SU-DHL-6 (cell line): ENCODE results near the gene ZC3H7B.
"Not testable (repeated sequence)": the region's sequence is repeated elsewhere in the genome, so short reads cannot be mapped to it uniquely, and the experiment has no call there.

Experiments
- H2AFZ ChIP-seq: fragments of 200-600 bp; sonication (generic); 2 replicates; pipeline ENCODE4 v1.6.1; 2014; ENCODE audit warnings: low read depth, mild to moderate bottlenecking, moderate library complexity, mixed read lengths, antibody characterized with exemption, low read length; ENCODE audit not compliant: severe bottlenecking
- H3F3A ChIP-seq: fragments of 200-600 bp; shearing (Covaris generic); 2 replicates; pipeline ENCODE4 v1.6.0; 2016; ENCODE audit warnings: antibody characterized with exemption, mild to moderate bottlenecking; ENCODE audit not compliant: insufficient read depth
- H3K27ac ChIP-seq: fragments of 200-600 bp; sonication (generic); 2 replicates; pipeline ENCODE4 v1.5.1; 2016; ENCODE audit warnings: low read depth, mild to moderate bottlenecking, low read length, moderate library complexity, mixed read lengths
- H3K27me3 ChIP-seq: fragments of 200-600 bp; sonication (generic), shearing (Covaris generic); 2 replicates; pipeline ENCODE4 v1.6.0; 2014; ENCODE audit warnings: mild to moderate bottlenecking, low read length
- H3K36me3 ChIP-seq: fragments of 200-600 bp; sonication (generic); 2 replicates; pipeline ENCODE4 v1.6.1; 2014; ENCODE audit warnings: mild to moderate bottlenecking, low read length, mixed read lengths
- H3K4me2 ChIP-seq: fragments of 300-600, 200-600 bp; shearing (Covaris generic), sonication (generic); 2 replicates; pipeline ENCODE4 v1.6.0; 2014; ENCODE audit warnings: low read length, low read depth, mild to moderate bottlenecking; ENCODE audit not compliant: poor library complexity, severe bottlenecking
- H3K4me3 ChIP-seq: fragments of 200-600 bp; sonication (generic); 2 replicates; pipeline ENCODE4 v1.5.1; 2014; ENCODE audit warnings: antibody characterized with exemption, low read length, mild to moderate bottlenecking, mixed read lengths; ENCODE audit not compliant: insufficient read depth, poor library complexity, severe bottlenecking
- H3K79me2 ChIP-seq: fragments of 200-600 bp; sonication (generic); 2 replicates; pipeline ENCODE4 v1.6.1; 2014; ENCODE audit warnings: mild to moderate bottlenecking, low read length, moderate library complexity; ENCODE audit not compliant: insufficient read depth
- H3K9ac ChIP-seq: fragments of 200-600 bp; sonication (generic); 2 replicates; pipeline ENCODE4 v1.7.0; 2014; ENCODE audit warnings: mild to moderate bottlenecking, low read length
- H3K9me2 ChIP-seq: fragments of 200-600 bp; sonication (generic); replicated peaks from 2 replicates; pipeline ENCODE4 v1.6.1; 2014; ENCODE audit warnings: low read length; ENCODE audit not compliant: insufficient read depth
- H3K9me3 ChIP-seq: fragments of 200-600 bp; sonication (generic); 2 replicates; pipeline ENCODE4 v1.6.1; 2014; ENCODE audit warnings: low read length, mixed read lengths; ENCODE audit not compliant: insufficient read depth
- H4K20me1 ChIP-seq: fragments of 200-600 bp; sonication (generic); 2 replicates; pipeline ENCODE4 v1.6.1; 2014; ENCODE audit warnings: low read depth, mild to moderate bottlenecking, antibody characterized with exemption, low read length, moderate library complexity, mixed read lengths
- EZH2phosphoT487 ChIP-seq: fragments of 200-600 bp; sonication (generic), shearing (Covaris generic); conservative IDR thresholded peaks from 2 replicates; pipeline ENCODE4 v1.6.1; 2018; ENCODE audit warnings: mild to moderate bottlenecking, antibody characterized with exemption, low read length, moderate library complexity, mixed read lengths
- TF ChIP-seq, protein P1 (sequence below): fragments of 200-600 bp; sonication (generic); IDR thresholded peaks from one replicate; pipeline ENCODE4 v1.5.1; 2017; ENCODE audit warnings: antibody characterized with exemption, mild to moderate bottlenecking, low read length, moderate library complexity; ENCODE audit not compliant: insufficient read depth, poor library complexity, severe bottlenecking

The ZC3H7B gene

DNA sequence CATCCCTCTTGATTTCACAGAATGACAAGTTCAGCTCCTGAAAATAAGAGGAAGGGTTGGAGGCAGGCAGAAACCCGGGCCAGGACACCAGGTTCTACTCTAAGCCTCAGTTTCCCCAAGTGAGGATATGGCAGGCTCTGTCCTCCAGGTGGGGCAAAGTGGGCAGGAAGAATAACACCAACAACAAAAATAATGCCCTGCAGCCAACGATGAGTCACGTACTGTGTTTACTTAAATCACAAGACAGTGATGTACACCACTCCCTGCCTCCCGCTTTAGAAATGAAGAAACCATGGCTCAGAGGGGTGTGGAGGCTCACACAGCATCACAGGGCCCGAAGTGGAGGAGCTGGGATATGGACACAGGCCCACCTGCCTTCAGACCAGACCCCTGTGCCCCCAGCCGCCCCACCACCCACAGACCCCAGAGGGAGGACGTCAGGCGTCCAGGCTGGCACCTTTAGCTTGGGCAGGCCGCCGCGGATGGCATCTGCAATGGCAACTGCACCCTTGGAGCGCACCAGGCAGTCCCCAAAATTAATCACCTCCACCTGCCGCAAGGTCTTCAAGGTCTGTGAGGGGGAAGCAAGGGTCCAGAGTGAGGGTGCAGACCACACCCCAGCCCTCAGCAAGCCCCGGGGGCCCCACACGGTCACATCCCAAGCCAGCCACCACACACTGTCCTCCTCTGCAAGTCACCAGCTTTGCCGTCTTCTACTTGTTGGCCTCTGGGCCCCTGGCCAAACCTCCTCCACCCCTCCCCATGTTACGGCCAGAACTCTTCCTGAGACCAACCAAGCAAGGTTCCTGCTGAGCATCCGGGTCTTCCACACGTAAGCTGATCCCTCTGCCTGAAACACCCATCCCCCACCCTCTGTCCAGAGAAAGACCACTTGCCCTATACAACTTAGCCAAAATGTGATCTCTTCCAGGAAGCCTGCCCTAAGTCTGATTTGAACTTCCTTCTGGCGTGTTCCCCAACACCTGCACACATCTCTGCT lies 44.8 kb upstream of the ZC3H7B start:
- Histone ChIP-seq H4K20me1 (no peaks in the 10 kb centered on the region), H3K27ac (no peak overlapping the region), H3K79me2 (no peaks in the 10 kb centered on the region), H3K27me3 (no peaks in the 10 kb centered on the region), H3K9ac (no peak overlapping the region), H3F3A (no peaks in the 10 kb centered on the region), H3K9me3 (no peaks in the 10 kb centered on the region), H3K4me3 (no peak overlapping the region), H2AFZ (no peak overlapping the region), H3K4me2 (no peak overlapping the region), H3K36me3 (peaks cover 4% of the 10 kb centered on the region; the same call in 1 of the 2 replicates), H3K9me2 (no peaks in the 10 kb centered on the region)
- TF ChIP-seq EZH2phosphoT487 = no peak
- TF ChIP-seq, protein P1, sequence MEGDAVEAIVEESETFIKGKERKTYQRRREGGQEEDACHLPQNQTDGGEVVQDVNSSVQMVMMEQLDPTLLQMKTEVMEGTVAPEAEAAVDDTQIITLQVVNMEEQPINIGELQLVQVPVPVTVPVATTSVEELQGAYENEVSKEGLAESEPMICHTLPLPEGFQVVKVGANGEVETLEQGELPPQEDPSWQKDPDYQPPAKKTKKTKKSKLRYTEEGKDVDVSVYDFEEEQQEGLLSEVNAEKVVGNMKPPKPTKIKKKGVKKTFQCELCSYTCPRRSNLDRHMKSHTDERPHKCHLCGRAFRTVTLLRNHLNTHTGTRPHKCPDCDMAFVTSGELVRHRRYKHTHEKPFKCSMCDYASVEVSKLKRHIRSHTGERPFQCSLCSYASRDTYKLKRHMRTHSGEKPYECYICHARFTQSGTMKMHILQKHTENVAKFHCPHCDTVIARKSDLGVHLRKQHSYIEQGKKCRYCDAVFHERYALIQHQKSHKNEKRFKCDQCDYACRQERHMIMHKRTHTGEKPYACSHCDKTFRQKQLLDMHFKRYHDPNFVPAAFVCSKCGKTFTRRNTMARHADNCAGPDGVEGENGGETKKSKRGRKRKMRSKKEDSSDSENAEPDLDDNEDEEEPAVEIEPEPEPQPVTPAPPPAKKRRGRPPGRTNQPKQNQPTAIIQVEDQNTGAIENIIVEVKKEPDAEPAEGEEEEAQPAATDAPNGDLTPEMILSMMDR = no peak

DNA sequence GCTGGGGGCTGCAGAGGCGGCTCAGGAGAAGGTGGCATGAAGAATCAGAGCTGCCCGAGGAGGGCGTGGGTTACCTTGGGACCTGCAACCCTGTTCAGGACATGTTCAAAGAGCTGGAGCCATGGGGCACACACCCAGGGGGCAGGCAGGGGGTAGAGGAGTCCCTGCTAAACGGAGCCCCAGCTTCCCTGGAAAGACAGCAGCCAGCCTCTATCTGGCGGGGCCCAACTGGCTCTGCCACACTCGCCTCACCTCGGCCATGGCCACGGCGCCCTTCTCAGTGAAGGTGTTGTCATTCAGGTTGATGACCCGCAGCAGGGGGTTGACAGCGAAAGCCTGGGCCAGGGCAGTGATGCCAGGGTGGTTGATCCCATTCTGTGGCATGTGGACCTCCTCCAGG lies 43.6 kb upstream of the ZC3H7B start:
- no peak overlapping the region for H2AFZ ChIP-seq
- H3K27ac ChIP-seq = no peak overlapping the region
- H3K79me2 ChIP-seq = no peaks in the 10 kb centered on the region
- H4K20me1 ChIP-seq = no peaks in the 10 kb centered on the region
- no peak overlapping the region for H3K9ac ChIP-seq
- H3K9me3 ChIP-seq = no peaks in the 10 kb centered on the region
- H3K4me3 ChIP-seq = no peak overlapping the region
- no peaks in the 10 kb centered on the region for H3F3A ChIP-seq
- H3K27me3 ChIP-seq = no peaks in the 10 kb centered on the region
- H3K36me3 ChIP-seq = peaks cover 4% of the 10 kb centered on the region; the same call in 1 of the 2 replicates
- H3K4me2 ChIP-seq = no peak overlapping the region
- H3K9me2 ChIP-seq = no peaks in the 10 kb centered on the region
- TF ChIP-seq, protein P1 = no peak
- no peak for TF ChIP-seq EZH2phosphoT487

DNA sequence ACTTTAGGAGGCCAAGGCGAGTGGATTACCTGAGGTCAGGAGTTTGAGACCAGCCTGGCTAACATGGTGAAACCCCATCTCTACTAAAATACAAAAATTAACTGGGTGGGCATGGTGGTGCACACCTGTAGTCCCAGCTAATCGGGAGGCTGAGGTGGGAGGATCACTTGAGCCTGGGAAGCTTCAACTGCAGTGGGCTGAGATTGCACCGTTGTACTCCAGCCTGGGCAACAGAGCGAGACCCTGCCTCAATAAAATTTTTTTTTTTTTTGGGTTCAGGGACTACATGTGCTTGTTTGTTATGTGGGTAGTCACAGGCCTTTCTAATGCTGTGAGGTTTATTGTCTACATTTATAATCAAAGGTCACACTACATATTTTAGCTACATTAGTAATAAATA lies 41.6 kb upstream of the ZC3H7B start:
- not testable (repeated sequence) for H3K27me3 ChIP-seq, H3F3A ChIP-seq, H3K9me3 ChIP-seq, H3K36me3 ChIP-seq, H3K4me3 ChIP-seq, H3K9me2 ChIP-seq, H3K4me2 ChIP-seq, H2AFZ ChIP-seq, H3K9ac ChIP-seq, H4K20me1 ChIP-seq, H3K27ac ChIP-seq, H3K79me2 ChIP-seq

DNA sequence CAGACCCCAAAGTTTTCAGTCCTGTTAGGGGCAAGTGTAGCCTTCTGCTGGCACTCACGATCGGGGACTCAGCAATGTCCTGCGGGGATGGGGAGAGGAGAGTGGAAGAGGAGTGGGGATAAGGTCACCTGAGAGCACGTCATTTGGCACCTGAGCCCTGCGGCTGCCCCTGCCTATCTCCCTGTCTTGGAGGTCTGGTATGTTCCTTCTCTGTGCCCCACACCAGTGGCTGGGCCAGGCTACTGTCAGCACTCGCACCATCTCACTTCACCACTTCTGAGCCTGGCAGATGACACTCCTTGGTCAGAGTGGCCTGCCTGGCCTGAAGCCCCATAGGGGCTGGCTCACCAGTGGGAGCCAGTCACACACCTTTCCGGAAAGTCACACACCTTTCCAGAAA lies 40.5 kb upstream of the ZC3H7B start:
- Histone ChIP-seq H3K36me3 (peaks cover 4% of the 10 kb centered on the region; the same call in 1 of the 2 replicates), H3K27ac (no peak overlapping the region), H3F3A (no peaks in the 10 kb centered on the region)

More for the DNA sequence above, 40.5 kb upstream of the ZC3H7B start:
- H3K27me3 ChIP-seq = no peaks in the 10 kb centered on the region
- H2AFZ ChIP-seq = no peak overlapping the region
- H4K20me1 ChIP-seq = no peaks in the 10 kb centered on the region
- H3K9ac ChIP-seq = no peak overlapping the region
- no peaks in the 10 kb centered on the region for H3K79me2 ChIP-seq
- no peak overlapping the region for H3K4me3 ChIP-seq
- TF ChIP-seq, protein P1 = no peak
- TF ChIP-seq EZH2phosphoT487 = no peak
- no peaks in the 10 kb centered on the region for H3K9me2 ChIP-seq
- H3K9me3 ChIP-seq = no peaks in the 10 kb centered on the region
- no peak overlapping the region for H3K4me2 ChIP-seq
